GM18502 (cell line): Measurements from ENCODE around the gene SYT6.

Experiments
- ATAC-seq: cut with Tn5 transposase; IDR thresholded peaks from one replicate; pipeline ENCODE4 v1.9.1; 2021; ENCODE audit warnings: mild to moderate bottlenecking; ENCODE audit not compliant: unreplicated experiment, poor library complexity

The SYT6 gene

GRCh38 chr1:114094675-114095074 is 59.0 kb downstream of the SYT6 start:
- no peak for ATAC-seq

DNA sequence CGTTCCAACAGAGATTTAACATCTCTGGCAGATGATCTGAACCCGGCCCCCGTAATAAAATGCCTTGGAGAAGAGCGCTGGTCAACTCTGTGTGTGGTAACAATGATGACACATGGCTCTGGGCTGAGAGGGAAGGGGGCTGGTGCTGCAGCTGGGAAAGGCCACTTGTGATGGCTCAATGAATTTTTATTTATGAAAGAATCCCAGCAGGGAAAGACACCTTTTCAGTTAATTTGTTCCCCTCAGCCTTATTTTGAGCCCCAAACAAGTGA is 59.4 kb downstream of the SYT6 start:
- no peak for ATAC-seq

- ATAC-seq, result no peak
Measured at GRCh38 chr1:114093624-114094362, 59.9 kb downstream of the SYT6 start.

DNA sequence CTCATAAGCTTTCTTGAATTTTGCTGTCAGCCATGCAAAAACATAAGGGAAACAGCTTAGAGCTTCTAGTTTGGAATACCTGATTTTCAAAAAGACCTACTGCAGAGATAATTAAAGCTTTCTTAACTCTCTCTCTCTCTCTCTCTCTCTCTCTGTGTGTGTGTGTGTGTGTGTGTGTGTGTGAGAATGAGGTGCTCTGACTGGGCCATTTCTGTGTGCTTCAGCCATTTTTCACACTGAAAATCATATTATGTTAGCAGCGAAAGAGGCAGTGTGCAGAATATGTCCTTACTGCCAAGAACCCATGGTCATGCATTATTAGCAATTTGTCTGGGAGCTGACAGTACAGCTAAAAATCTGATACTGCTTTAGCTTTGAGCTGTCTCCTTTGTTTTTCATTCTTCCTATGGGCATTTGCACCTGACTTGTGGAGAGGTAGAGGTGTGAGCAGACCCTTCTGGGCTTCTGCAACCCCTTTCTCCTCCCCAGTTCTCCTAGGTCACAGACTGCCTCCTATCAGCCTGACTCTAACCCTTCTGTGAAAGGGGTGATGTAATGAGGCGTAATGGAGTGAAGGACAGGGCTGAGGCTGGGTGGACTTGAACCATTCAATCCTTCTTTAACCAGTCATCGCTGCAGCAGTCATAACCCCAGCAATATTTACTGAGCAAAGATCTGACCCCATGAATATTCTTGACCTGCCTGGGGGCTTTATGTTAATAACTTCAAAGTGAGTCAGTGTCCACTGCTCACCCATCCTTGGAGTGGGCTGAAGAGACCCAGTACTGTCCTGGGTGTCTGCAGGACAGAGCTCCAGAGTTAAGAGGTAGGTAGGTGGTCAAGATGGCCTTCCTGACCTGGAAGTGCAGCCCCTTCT is 61.2 kb downstream of the SYT6 start:
- ATAC-seq, result no peak

GRCh38 chr1:114091711-114092110 is 62.0 kb downstream of the SYT6 start:
- no peak for ATAC-seq

GRCh38 chr1:114090738-114091505 is 62.7 kb downstream of the SYT6 start:
- no peak for ATAC-seq

- no peak for ATAC-seq
Measured at GRCh38 chr1:114089502-114090138, 64.0 kb downstream of the SYT6 start.

GRCh38 chr1:114088392-114089299 is 65.0 kb downstream of the SYT6 start:
- no peak for ATAC-seq

DNA sequence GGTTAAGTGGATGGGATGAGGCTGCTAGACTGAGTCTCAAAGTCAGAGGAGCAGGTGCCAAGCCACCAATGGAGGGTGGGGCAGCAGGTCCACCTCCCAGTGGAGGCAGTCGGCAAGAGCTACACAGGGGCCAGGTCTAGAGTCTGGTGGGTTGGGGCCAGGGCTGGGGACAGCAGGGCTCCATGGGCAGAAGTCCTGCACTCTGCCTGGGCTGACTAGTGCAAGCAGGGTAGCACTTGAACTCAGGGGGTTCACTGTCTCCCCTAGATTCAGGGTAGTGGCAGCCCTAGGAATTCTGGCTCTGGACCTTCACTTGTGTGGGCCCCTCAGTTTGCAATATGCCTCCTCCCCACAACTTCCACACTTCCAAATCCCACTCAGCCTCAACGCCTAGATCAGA is 66.2 kb downstream of the SYT6 start:
- no peak for ATAC-seq

- no peak for ATAC-seq
Measured at GRCh38 chr1:114086601-114087368, 66.9 kb downstream of the SYT6 start.

GRCh38 chr1:114082867-114083585 is 70.6 kb downstream of the SYT6 start:
- ATAC-seq, result no peak

GRCh38 chr1:114082304-114082630 is 71.4 kb downstream of the SYT6 start:
- ATAC-seq, result no peak

- ATAC-seq, result no peak
Measured at GRCh38 chr1:114081437-114082303, 72.0 kb downstream of the SYT6 start.

DNA sequence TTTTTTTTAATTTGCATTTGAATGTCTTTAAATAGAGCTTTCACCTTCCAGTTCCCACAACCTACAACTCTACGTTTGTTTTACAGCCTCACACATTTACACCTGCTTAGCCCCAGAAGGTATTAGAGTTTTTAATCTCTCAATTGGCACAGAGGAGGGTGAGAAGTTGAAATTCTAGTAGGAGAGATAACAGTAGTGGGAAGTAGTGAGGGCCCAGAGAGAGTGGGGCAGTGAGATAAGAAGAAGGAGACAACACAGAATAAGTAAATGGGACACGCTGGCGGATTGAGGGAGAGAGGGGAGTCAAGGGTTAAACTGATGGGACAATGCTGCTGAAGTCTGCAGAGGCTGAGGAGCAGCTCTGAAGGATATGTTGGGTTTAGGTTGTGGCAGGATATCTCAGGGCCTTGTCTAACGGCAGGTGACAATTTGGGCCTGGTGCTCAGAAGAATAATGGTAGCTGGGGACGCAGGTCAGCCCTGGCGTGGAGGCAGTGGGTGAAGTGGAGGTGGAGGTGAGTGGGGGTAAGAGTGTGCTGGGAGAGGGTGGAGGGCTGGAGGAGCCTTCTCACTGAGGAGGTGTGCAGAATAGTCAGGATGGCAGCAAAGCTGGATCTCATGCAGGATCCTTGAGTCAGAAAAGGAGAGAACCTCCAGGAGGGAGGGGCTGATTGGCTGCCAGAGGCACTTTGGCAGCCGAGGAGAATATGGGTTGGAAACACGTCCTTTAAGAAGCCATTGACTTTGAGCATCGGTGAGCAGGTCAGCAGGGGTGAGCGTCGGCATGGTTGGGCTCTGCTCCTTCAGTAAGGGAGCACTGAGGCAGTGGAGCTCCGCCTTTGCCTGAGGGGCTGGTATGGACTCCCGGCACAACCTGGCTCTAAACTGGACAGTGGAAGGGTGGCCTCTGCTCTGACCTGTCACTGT is 72.9 kb downstream of the SYT6 start:
- ATAC-seq, result no peak

DNA sequence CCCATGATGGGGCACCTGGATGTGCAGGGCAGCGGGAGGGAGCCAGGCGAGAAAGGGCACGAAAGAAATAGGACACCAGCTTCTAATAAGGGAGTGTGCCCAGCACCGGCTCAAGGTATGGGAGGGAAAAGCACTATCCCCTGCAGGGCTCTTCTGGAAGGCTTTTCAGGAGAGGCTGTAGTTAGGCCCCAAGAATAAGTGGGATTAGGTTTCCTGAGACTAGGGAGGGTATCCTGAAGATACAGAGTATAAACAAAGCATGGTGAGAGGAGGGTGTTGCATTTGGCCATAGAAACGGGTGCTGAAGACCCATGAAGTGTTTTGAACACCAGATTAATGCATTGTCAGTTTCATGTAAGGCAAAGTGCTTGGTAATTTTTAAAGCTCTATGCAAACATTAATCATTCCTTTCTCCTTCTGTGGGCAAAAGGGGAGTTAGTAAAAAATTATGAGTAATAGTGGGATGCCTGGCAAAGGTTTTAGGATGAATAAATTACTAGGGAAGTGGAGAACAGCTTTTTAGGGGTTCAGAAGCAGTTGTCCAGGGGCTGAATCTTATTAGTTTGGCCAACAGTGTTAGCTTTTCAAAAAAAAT is 74.0 kb downstream of the SYT6 start:
- ATAC-seq, result no peak

- ATAC-seq, result no peak
Measured at GRCh38 chr1:114078116-114078515, 75.6 kb downstream of the SYT6 start.
